ENCODE data around the gene NDUFA5.
"Not testable (repeated sequence)": the region's sequence is repeated elsewhere in the genome, so short reads cannot be mapped to it uniquely, and the experiment has no call there.

GRCh38 chr7:123552134-123552533 lies 5.5 kb downstream of the NDUFA5 start:
- not testable (repeated sequence) for TF ChIP-seq KLF1 (tag by site-specific recombination; IDR thresholded peaks at IDR 0.05); ZNF704 (tag by site-specific recombination; IDR thresholded peaks at IDR 0.05); ZNF518A (tag by site-specific recombination; conservative IDR thresholded peaks at IDR 0.05; ENCODE audit: low read depth); SP3 (tag by site-specific recombination; IDR thresholded peaks at IDR 0.05); ZNF133 (tag by site-specific recombination; IDR thresholded peaks at IDR 0.05); CTCF (tag by site-specific recombination; IDR thresholded peaks at IDR 0.05); YY1 (tag by site-specific recombination; IDR thresholded peaks at IDR 0.05); HOXA7 (CRISPR knock-in tag; IDR thresholded peaks at IDR 0.05; ENCODE audit: borderline replicate concordance); ZNF645 (tag by site-specific recombination; IDR thresholded peaks at IDR 0.05); HIC1 (tag by site-specific recombination; IDR thresholded peaks at IDR 0.05); ZNF621 (tag by site-specific recombination; IDR thresholded peaks at IDR 0.05); ZSCAN5A (tag by site-specific recombination; IDR thresholded peaks at IDR 0.05); ZNF112 (tag by site-specific recombination; IDR thresholded peaks at IDR 0.05)

All from HEK293 (cell line).